Suprapubic skin (tissue), 4 donors: ENCODE measurements around the gene G6PC3. TPM values are rescaled to one million over a fixed set of nuclear protein-coding genes. Genes with fewer than 3 reads are reported as not detected.

Source experiments
- DNase-seq, 2 donors: peaks; one replicate each; pipeline ENCODE4 v3.0.0-alpha.2; 2019; ENCODE audit warnings: low spot score in 2 of 2
- H3K27ac ChIP-seq: fragments of 200-600 bp; sonication (generic); one replicate; pipeline ENCODE4 v1.5.1; 2019
- H3K27me3 ChIP-seq: fragments of 200-600 bp; sonication (generic); one replicate; pipeline ENCODE4 v1.5.1; 2019
- H3K36me3 ChIP-seq: fragments of 200-600 bp; sonication (generic); one replicate; pipeline ENCODE4 v1.5.1; 2019
- H3K4me1 ChIP-seq: fragments of 200-600 bp; sonication (generic); one replicate; pipeline ENCODE4 v1.5.1; 2019
- H3K4me3 ChIP-seq: fragments of 200-600 bp; sonication (generic); one replicate; pipeline ENCODE4 v1.5.1; 2019; ENCODE audit warnings: mild to moderate bottlenecking
- H3K9me3 ChIP-seq: fragments of 200-600 bp; sonication (generic); one replicate; pipeline ENCODE4 v1.5.1; 2019
- EP300 ChIP-seq: sonication (generic); formaldehyde crosslinking; IDR thresholded peaks from one replicate; pipeline ENCODE4 v1.6.1; 2017; ENCODE audit warnings: antibody characterized with exemption
- POLR2A ChIP-seq, 2 donors: fragments of 450-650 bp; IDR thresholded peaks; one replicate each; pipeline ENCODE4 v1.6.1; 2017; ENCODE audit warnings: antibody characterized with exemption in 2 of 2, mild to moderate bottlenecking in 2 of 2, moderate library complexity in 2 of 2
- POLR2AphosphoS5 ChIP-seq, 3 donors: sonication (generic); formaldehyde crosslinking; IDR thresholded peaks; one replicate each; pipeline ENCODE4 v1.6.1; 2017; ENCODE audit warnings: antibody characterized with exemption in 3 of 3
- WGBS: methylation state at CpG from one replicate; pipeline ENCODE4 v1.1.5; 2018; 5-methylcytosine and 5-hydroxymethylcytosine counted together
- total RNA-seq, 4 donors: library from RNA; depleted of rRNA; stranded (reverse); fragments of >200 nt; gene quantifications; one replicate each; pipeline ENCODE4 v1.1.0, GENCODE V29; 2016
- TF ChIP-seq, protein P1 (sequence below), 2 donors: fragments of 200-600 bp in 1 of 2; fragments of 450-650 bp in 1 of 2; sonication (generic) in 1 of 2; IDR thresholded peaks; one replicate each; pipeline ENCODE4 v1.5.1; 2016 to 2019; ENCODE audit warnings: antibody characterized with exemption in 2 of 2, mild to moderate bottlenecking in 1 of 2, moderate library complexity in 1 of 2

The G6PC3 gene
- total RNA-seq, 4 donors from 2014 or later, result 12.7 to 20.4 (median 15.4) TPM

GRCh38 chr17:44062871-44063270, 7.7 kb upstream of the G6PC3 start:
- Histone ChIP-seq H3K27me3 (no peaks in the 10 kb centered on the region), H3K4me1 (peaks cover 25% of the 10 kb centered on the region), H3K36me3 (peaks cover 42% of the 10 kb centered on the region), H3K4me3 (no peak overlapping the region), H3K27ac (no peak overlapping the region), H3K9me3 (no peaks in the 10 kb centered on the region)
- no peak for DNase-seq
- TF ChIP-seq EP300 (no peak), POLR2A (IDR thresholded peaks at IDR 0.05) (no peak), POLR2AphosphoS5 (IDR thresholded peaks at IDR 0.05) (no peak)
- TF ChIP-seq, protein P1, sequence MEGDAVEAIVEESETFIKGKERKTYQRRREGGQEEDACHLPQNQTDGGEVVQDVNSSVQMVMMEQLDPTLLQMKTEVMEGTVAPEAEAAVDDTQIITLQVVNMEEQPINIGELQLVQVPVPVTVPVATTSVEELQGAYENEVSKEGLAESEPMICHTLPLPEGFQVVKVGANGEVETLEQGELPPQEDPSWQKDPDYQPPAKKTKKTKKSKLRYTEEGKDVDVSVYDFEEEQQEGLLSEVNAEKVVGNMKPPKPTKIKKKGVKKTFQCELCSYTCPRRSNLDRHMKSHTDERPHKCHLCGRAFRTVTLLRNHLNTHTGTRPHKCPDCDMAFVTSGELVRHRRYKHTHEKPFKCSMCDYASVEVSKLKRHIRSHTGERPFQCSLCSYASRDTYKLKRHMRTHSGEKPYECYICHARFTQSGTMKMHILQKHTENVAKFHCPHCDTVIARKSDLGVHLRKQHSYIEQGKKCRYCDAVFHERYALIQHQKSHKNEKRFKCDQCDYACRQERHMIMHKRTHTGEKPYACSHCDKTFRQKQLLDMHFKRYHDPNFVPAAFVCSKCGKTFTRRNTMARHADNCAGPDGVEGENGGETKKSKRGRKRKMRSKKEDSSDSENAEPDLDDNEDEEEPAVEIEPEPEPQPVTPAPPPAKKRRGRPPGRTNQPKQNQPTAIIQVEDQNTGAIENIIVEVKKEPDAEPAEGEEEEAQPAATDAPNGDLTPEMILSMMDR (IDR thresholded peaks at IDR 0.05), result no peak
- WGBS, result 89% methylated on average over 15 of the region's 15 CpGs

- Histone ChIP-seq H3K4me3 (no peak overlapping the region), H3K9me3 (no peaks in the 10 kb centered on the region), H3K4me1 (peaks cover 25% of the 10 kb centered on the region), H3K27me3 (no peaks in the 10 kb centered on the region), H3K36me3 (peaks cover 34% of the 10 kb centered on the region), H3K27ac (no peak overlapping the region)
- WGBS, result 73% methylated on average over 10 of the region's 10 CpGs
- DNase-seq, result no peak
- TF ChIP-seq POLR2AphosphoS5 (IDR thresholded peaks at IDR 0.05), result no peak
- TF ChIP-seq POLR2A (IDR thresholded peaks at IDR 0.05), result no peak
- TF ChIP-seq, protein P1 (IDR thresholded peaks at IDR 0.05), result no peak
- no peak for TF ChIP-seq EP300
Observed at GRCh38 chr17:44063704-44064639, 6.6 kb upstream of the G6PC3 start.

GRCh38 chr17:44065668-44066203, 4.8 kb upstream of the G6PC3 start:
- H3K27ac ChIP-seq, result peak overlapping the region; percentile 94
- 1% methylated on average over 9 of the region's 9 CpGs for WGBS
- no peaks in the 10 kb centered on the region for H3K27me3 ChIP-seq
- H3K9me3 ChIP-seq, result no peaks in the 10 kb centered on the region
- peak overlapping the region; percentile 80 for H3K4me3 ChIP-seq
- TF ChIP-seq POLR2A (IDR thresholded peaks at IDR 0.05), result no peak
- TF ChIP-seq POLR2AphosphoS5 (IDR thresholded peaks at IDR 0.05), result no peak
- no peak for TF ChIP-seq EP300
- TF ChIP-seq, protein P1 (IDR thresholded peaks at IDR 0.05), result no peak
- H3K4me1 ChIP-seq, result peaks cover 37% of the 10 kb centered on the region
- no peak for DNase-seq
- H3K36me3 ChIP-seq, result peaks cover 19% of the 10 kb centered on the region

DNA sequence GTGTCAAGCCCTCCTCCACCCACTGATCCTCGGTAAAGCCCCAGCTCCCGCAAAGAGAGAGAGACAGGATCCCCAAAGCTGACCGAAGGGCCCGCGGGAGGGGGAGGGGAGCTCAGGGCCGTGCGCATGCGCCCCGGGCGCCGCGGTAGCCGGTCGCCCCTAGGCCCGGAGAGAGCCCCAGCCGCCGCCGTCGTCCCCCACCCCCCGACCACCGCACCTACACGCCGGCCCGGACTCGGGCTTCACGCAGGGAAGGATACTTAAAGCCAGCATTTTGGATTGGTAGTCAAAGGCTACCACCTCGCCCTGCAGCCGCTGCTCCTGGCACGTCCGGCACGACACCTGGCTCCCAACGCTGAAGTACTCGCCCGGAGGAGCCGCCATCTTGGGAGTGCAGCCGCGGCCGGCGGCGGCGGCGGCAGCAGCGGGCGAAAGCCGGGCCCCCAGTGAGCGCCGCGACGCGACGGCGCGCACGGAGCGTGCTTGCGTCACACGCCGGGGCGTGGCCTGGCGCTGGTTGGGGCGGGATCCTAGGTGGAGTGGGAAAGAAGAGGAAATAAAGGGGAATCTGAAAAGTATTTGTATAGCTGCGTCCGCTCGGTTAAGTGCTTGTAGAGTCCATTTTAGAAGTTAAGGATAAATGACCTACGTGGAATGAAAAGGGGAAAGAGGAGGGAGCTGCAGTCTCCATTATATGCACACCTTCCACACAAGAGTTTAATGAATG, 4.2 kb upstream of the G6PC3 start, which contains the start of gene LSM12:
Gene LSM12 (minus strand): TSS at position 468 of the 727 bp plus-strand sequence. CDS start 84 bp downstream, at position 384.
- peak within 1 kb of the TSS; percentile 94 for H3K27ac ChIP-seq
- peak; percentile 91 to 92 for DNase-seq
- H3K4me1 ChIP-seq, result peaks cover 43% of the 10 kb centered on the region
- peak within 1 kb of the TSS; percentile 80 for H3K4me3 ChIP-seq
- H3K9me3 ChIP-seq, result no peaks in the 10 kb centered on the region
- H3K27me3 ChIP-seq, result no peaks in the 10 kb centered on the region
- WGBS, result under 1% methylated on average over 49 of the region's 65 CpGs
- H3K36me3 ChIP-seq, result peaks cover 16% of the 10 kb centered on the region
- TF ChIP-seq, protein P1 (IDR thresholded peaks at IDR 0.05), result no peak
- TF ChIP-seq POLR2AphosphoS5 (IDR thresholded peaks at IDR 0.05) (no peak), POLR2A (IDR thresholded peaks at IDR 0.05) (peak in 1 of 2 donors; percentile 68)
